Islet of Langerhans (tissue), 1 donor: ENCODE results near the gene NACC1.
"Not testable (repeated sequence)": the region's sequence is repeated elsewhere in the genome, so short reads cannot be mapped to it uniquely, and the experiment has no call there.

Source experiments
- FAIRE-seq: peaks from one replicate; lab custom pipeline; 2011; peaks lifted over from hg19 to GRCh38; lab: Jason Lieb, UNC

Gene NACC1

GRCh38 chr19:13164343-13165161 is 46.5 kb downstream of the NACC1 start:
- FAIRE-seq, result no peak

- no peak for FAIRE-seq
Observed at GRCh38 chr19:13165162-13165997, 47.3 kb downstream of the NACC1 start.

GRCh38 chr19:13166151-13166550 is 48.1 kb downstream of the NACC1 start:
- not testable (repeated sequence) for FAIRE-seq

- no peak for FAIRE-seq
Observed at GRCh38 chr19:13169769-13170168, 51.7 kb downstream of the NACC1 start.

- FAIRE-seq, result no peak
Observed at GRCh38 chr19:13171146-13171545, 53.1 kb downstream of the NACC1 start.

GRCh38 chr19:13172346-13173138 is 54.5 kb downstream of the NACC1 start:
- FAIRE-seq, result no peak

- FAIRE-seq, result no peak
Observed at GRCh38 chr19:13173139-13173737, 55.2 kb downstream of the NACC1 start.

GRCh38 chr19:13176345-13176744 is 58.3 kb downstream of the NACC1 start:
- FAIRE-seq, result no peak

- not testable (repeated sequence) for FAIRE-seq
Observed at GRCh38 chr19:13177584-13177983, 59.5 kb downstream of the NACC1 start.

GRCh38 chr19:13178291-13178690 is 60.2 kb downstream of the NACC1 start:
- not testable (repeated sequence) for FAIRE-seq

GRCh38 chr19:13181747-13182388 is 63.8 kb downstream of the NACC1 start:
- no peak for FAIRE-seq

- FAIRE-seq, result not testable (repeated sequence)
Observed at GRCh38 chr19:13184926-13185325, 66.9 kb downstream of the NACC1 start.

GRCh38 chr19:13185763-13186657 is 67.9 kb downstream of the NACC1 start:
- not testable (repeated sequence) for FAIRE-seq

GRCh38 chr19:13186688-13187087 is 68.6 kb downstream of the NACC1 start:
- not testable (repeated sequence) for FAIRE-seq

- FAIRE-seq, result no peak
Observed at GRCh38 chr19:13187419-13187818, 69.4 kb downstream of the NACC1 start.

- no peak for FAIRE-seq
Observed at GRCh38 chr19:13189600-13189999, 71.5 kb downstream of the NACC1 start.
